Measurements from ENCODE around the gene COP1.

Gene COP1

GRCh38 chr1:176165573-176165972, 41.5 kb downstream of the COP1 start:
- no peak overlapping the region for H2AFZ ChIP-seq (ENCODE audit: low read depth)
- no peak overlapping the region for H3K27ac ChIP-seq
- H3K4me3 ChIP-seq (IDR thresholded peaks at IDR 0.05; ENCODE audit: insufficient read depth, low read depth, low read length), result no peak overlapping the region
- H3K4me2 ChIP-seq, result no peak overlapping the region
- 0 out of 2 replicates have a peak, but pooled peaks cover 3% of the 10 kb centered on the region for H4K20me1 ChIP-seq (ENCODE audit: insufficient read depth)
- no peaks in the 10 kb centered on the region for H3K27me3 ChIP-seq (ENCODE audit: insufficient read depth, low read depth)
- no peaks in the 10 kb centered on the region for H3K4me1 ChIP-seq (ENCODE audit: low read depth, poor library complexity, severe bottlenecking)
- no peak overlapping the region for H3K9ac ChIP-seq
- H3K36me3 ChIP-seq (ENCODE audit: insufficient read depth), result no peaks in the 10 kb centered on the region
- H3K79me2 ChIP-seq (ENCODE audit: insufficient read depth, low read depth), result no peaks in the 10 kb centered on the region; the same call in 1 of the 2 replicates
- TF ChIP-seq, protein P1, sequence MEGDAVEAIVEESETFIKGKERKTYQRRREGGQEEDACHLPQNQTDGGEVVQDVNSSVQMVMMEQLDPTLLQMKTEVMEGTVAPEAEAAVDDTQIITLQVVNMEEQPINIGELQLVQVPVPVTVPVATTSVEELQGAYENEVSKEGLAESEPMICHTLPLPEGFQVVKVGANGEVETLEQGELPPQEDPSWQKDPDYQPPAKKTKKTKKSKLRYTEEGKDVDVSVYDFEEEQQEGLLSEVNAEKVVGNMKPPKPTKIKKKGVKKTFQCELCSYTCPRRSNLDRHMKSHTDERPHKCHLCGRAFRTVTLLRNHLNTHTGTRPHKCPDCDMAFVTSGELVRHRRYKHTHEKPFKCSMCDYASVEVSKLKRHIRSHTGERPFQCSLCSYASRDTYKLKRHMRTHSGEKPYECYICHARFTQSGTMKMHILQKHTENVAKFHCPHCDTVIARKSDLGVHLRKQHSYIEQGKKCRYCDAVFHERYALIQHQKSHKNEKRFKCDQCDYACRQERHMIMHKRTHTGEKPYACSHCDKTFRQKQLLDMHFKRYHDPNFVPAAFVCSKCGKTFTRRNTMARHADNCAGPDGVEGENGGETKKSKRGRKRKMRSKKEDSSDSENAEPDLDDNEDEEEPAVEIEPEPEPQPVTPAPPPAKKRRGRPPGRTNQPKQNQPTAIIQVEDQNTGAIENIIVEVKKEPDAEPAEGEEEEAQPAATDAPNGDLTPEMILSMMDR (conservative IDR thresholded peaks at IDR 0.05; ENCODE audit: low read depth, low read length), result no peak

DNA sequence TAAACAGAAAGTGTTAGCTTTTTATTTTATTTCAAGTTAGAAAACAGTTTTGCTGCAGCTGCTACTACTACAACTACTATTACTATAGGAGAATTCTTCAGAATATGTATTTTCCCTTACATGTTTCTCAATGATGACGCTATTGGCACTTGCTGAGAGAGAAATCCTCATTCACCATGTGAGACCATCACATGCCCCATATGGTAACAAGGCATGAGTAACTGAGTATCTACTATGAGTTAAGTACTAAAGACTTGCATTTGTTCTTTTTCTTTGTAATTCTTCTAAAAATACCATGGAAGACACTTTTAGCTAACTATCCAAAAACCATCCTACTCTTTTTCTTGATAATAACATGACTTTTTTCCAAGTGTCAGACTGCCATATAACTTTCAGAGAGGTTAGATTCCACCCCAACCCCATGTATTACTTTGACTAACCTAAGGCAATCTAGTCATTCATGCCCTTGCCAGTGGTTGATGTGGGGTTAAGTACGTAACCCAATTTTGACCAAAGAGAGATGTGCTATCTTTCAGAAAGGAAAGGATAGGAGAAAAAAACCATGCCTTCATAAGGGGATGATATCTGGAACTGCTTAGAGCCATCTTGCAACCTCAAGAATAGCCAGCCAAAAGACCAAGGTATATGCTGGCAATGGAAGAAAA, 42.9 kb downstream of the COP1 start:
- Histone ChIP-seq H3K79me2 (ENCODE audit: insufficient read depth, low read depth) (no peaks in the 10 kb centered on the region; the same call in 1 of the 2 replicates), H3K4me3 (IDR thresholded peaks at IDR 0.05; ENCODE audit: insufficient read depth, low read depth, low read length) (no peak overlapping the region), H3K27me3 (ENCODE audit: insufficient read depth, low read depth) (no peaks in the 10 kb centered on the region), H3K4me1 (ENCODE audit: low read depth, poor library complexity, severe bottlenecking) (peaks cover 3% of the 10 kb centered on the region), H2AFZ (ENCODE audit: low read depth) (no peak overlapping the region), H4K20me1 (ENCODE audit: insufficient read depth) (0 out of 2 replicates have a peak, but pooled peaks cover 3% of the 10 kb centered on the region), H3K4me2 (no peak overlapping the region), H3K27ac (no peak overlapping the region), H3K36me3 (ENCODE audit: insufficient read depth) (no peaks in the 10 kb centered on the region), H3K9ac (no peak overlapping the region)
- TF ChIP-seq, protein P1 (conservative IDR thresholded peaks at IDR 0.05; ENCODE audit: low read depth, low read length), result no peak

GRCh38 chr1:176159993-176160392, 47.1 kb downstream of the COP1 start:
- TF ChIP-seq, protein P1 (conservative IDR thresholded peaks at IDR 0.05; ENCODE audit: low read depth, low read length), result no peak
- peaks cover 6% of the 10 kb centered on the region; the same call in 1 of the 2 replicates for H3K79me2 ChIP-seq (ENCODE audit: insufficient read depth, low read depth)

DNA sequence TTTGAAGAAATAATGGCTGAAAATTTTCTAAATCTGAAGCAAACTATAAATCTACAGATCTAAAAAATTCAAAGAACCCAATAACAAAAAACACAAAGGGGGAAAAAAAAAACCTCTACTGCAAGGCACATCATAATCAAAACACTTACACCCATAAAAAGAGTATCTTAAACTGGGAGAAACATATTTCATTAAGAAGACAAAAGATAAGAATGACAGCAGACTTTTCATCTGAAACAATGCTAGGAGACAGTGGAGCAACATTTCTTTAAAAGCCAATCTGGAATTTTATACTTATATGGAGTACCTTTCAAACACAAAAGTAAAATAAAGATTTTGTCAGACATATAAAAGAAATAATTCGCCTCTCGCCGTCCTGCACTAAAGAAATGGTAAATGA, 49.1 kb downstream of the COP1 start:
- H3K27me3 ChIP-seq (ENCODE audit: insufficient read depth, low read depth), result no peaks in the 10 kb centered on the region
- peaks cover 3% of the 10 kb centered on the region for H3K4me1 ChIP-seq (ENCODE audit: low read depth, poor library complexity, severe bottlenecking)
- no peak overlapping the region for H3K27ac ChIP-seq
- H3K4me3 ChIP-seq (IDR thresholded peaks at IDR 0.05; ENCODE audit: insufficient read depth, low read depth, low read length), result no peak overlapping the region
- no peak overlapping the region for H2AFZ ChIP-seq (ENCODE audit: low read depth)
- H3K4me2 ChIP-seq, result no peak overlapping the region
- H4K20me1 ChIP-seq (ENCODE audit: insufficient read depth), result no peaks in the 10 kb centered on the region
- peaks cover 6% of the 10 kb centered on the region; the same call in 1 of the 2 replicates for H3K79me2 ChIP-seq (ENCODE audit: insufficient read depth, low read depth)
- TF ChIP-seq, protein P1 (conservative IDR thresholded peaks at IDR 0.05; ENCODE audit: low read depth, low read length), result no peak
- no peaks in the 10 kb centered on the region for H3K36me3 ChIP-seq (ENCODE audit: insufficient read depth)
- H3K9ac ChIP-seq, result no peak overlapping the region

More at GRCh38 chr1:176159993-176160392, 47.1 kb downstream of the COP1 start:
- Histone ChIP-seq H3K9ac (no peak overlapping the region), H3K4me2 (no peak overlapping the region), H3K4me3 (IDR thresholded peaks at IDR 0.05; ENCODE audit: insufficient read depth, low read depth, low read length) (no peak overlapping the region), H3K4me1 (ENCODE audit: low read depth, poor library complexity, severe bottlenecking) (peaks cover 3% of the 10 kb centered on the region), H4K20me1 (ENCODE audit: insufficient read depth) (no peaks in the 10 kb centered on the region), H3K36me3 (ENCODE audit: insufficient read depth) (no peaks in the 10 kb centered on the region), H3K27me3 (ENCODE audit: insufficient read depth, low read depth) (no peaks in the 10 kb centered on the region), H3K27ac (no peak overlapping the region), H2AFZ (ENCODE audit: low read depth) (no peak overlapping the region)

Measured in KMS-11 (cell line).